HG03354 (cell line): ENCODE measurements around the gene MACROD1.
A peak's percentile ranks its signal among the peaks of the same experiment; 100 is the strongest.
"Not testable (repeated sequence)": the region's sequence is repeated elsewhere in the genome, so short reads cannot be mapped to it uniquely, and the experiment has no call there.

Source experiments
- ATAC-seq: cut with Tn5 transposase; IDR thresholded peaks from one replicate; pipeline ENCODE4 v1.9.1; 2021; ENCODE audit warnings: mild to moderate bottlenecking; ENCODE audit not compliant: unreplicated experiment, poor library complexity, severe bottlenecking

MACROD1 gene

DNA sequence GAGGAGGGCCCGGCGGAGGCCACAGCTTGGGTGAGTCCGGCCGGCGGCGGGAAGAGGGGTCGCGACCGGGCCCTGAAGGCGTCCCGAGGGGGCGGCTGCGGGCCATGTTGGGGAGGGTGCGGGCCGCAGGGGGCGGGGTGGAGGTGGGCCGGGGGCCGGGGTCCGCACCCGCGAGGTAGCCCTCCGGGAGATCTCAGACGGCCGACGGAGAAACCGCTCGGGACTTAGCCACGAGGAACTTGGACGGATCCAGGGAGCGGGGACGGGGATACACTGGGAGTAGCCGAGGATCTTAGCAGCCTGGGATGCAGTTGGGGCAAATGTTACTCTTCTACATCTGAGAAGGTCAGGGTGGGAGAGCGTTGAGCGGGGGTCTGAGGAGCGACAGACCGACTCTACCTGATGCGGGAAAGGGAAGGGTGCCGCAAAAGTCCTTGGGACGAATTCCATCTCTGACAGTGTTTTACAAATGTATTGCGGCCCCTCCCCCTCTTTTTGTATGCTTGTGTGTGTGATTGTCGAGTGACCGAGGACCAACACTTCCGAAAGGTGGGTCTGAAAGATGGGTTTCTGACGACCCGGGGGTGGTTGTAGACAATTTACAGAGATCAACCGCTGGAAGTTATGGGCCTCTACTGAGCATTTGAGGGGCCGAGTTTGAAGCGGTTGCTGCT, 20.7 kb upstream of the MACROD1 start:
- no peak for ATAC-seq

DNA sequence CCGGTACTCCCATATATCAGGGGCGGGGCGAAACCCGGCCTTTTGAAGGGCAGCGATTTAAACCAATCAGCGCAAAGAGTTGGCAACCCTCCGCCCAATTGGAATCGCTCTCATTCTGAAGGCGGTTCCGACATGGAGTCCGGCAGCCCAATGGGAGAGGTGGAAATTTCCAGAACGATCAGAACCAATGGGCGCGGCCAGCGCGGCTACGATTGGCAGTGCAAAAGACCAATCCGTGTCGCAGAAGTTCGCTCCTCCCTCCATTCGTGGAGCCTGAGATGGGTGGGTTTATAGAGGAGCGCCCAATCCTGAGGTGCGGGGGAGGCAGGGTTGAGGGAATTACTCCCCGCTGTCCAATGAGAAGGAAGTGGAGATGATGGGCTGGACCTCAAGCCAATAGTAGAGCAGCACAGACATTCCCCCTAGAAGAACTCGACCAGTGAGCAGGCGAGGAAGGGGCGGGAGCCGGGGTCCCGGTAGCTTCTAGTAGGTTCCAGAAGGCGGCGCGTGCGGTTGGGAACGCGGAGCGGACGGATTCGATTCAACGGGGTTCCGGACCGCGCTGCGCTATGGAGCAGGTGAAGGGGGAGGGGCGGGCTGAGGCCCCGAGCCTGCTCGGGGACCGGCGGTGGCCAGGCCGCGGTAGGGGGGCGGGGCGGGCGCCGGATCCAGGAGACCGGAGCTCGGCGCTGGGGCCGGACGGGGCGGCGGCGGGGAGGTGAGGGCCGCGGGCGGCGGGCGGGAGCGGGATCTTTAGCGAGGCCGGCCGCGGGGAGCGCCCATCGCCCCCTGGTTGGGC, 20.0 kb upstream of the MACROD1 start, which contains the start of gene STIP1:
Gene STIP1, plus strand, starts transcription at position 479 of the 799 bp plus-strand sequence. Its CDS starts 91 bp downstream, at position 570.
- peak; percentile 85 for ATAC-seq

DNA sequence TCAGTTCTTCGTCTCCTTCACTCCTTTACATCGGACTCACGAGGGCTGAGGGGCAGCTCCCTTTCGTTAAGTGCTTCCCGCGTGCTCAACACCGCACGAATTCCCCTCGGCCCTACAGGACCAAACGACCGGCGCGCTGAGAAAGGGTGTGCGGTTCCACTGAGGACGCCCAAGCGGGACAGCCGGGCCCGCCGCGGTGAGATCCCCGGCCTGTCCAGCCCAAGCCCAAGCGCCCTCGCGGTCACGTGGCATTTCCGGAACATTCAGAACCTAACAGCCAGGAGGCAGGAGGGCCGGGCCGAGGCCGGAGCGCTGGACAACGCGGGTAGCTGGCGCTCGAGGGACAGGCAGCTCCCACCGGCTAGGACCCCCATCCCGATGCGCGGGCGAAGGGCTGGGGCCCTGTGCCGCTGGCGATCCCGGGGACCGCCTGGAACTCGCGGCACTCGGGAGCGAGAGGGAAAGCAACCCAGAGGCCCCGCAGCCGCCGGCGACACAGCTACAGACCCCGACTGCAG, 19.3 kb upstream of the MACROD1 start:
- ATAC-seq, result peak; percentile 19

DNA sequence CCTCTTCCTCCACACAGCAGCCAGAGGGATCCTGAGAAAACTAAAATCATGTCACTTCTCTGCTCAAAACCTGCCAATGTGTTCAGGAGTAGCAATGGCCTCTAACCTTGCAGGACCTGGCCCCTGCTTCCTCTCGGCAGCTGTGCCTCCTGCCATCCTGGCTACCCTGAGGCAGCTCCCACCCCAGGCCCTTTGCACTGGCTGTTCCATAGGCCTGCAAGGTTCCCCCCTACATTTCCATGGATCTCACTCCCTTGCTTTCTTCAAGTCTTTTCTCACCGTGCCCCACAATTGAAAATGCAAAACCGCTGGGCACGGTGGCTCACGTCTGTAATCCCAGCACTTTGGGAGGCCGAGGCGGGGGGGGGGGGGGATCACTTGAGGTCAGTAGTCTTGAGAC, 18.0 kb upstream of the MACROD1 start:
- ATAC-seq, result no peak

DNA sequence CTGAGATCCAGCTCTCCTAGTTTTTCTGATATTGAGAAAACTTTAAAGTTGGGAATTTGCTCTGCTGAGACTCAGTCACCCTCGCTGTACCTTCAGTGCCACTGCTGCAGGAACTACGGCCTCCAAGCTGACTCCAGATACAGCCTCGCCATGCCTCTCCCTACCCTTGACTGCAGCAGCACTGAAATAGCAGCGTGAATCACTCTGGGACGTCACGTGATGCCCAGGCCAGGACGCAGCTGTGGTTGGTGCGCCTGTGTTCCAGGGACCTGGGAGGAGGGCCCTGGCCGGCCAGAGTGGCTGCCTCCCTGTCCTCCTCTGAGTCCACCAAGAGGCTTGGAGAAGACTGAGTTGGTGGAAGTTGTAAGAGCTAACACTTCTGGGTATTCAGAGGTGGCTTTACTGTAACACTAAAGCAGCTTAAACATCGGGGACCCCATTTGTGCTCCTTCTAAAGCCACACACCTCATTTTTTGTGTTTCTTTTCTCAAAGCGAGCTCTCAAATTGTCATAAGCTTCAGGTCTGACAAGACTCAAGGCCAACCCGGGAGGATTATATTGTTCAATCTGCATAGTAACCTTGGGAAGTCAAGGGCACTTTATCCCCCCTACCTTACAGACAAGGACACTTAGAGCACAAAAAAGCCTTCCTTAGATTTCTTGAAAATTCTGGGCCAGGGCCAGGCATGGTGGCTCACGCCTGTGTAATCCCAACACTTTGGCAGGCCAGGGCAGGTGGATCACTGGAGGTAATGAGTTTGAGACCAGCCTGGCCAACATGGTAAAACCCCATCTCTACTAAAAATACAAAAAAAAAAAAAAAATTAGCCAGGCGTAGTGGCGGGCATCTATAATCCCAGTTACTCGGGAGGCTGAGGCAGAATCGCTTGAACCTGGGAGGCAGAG, 15.8 kb upstream of the MACROD1 start:
- ATAC-seq, result no peak

DNA sequence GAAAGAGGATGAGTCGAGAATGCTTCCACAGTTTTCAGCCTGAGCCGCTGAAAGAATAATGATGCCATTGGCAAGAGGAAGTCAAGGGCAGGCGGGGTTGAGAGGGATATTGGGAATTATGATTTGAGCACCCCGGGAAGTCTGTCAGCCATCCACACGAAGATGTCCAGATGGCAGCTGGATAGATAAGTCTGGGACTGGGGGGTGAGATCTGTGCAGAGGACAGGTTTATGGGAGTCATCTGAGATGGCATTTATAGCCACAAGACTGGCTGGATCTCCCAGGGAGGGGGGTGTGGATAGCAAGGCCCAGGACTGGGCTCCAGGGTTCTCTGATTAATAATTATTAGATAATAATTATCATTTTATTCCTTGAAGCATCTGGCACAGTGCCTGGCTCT, 15.0 kb upstream of the MACROD1 start:
- no peak for ATAC-seq

DNA sequence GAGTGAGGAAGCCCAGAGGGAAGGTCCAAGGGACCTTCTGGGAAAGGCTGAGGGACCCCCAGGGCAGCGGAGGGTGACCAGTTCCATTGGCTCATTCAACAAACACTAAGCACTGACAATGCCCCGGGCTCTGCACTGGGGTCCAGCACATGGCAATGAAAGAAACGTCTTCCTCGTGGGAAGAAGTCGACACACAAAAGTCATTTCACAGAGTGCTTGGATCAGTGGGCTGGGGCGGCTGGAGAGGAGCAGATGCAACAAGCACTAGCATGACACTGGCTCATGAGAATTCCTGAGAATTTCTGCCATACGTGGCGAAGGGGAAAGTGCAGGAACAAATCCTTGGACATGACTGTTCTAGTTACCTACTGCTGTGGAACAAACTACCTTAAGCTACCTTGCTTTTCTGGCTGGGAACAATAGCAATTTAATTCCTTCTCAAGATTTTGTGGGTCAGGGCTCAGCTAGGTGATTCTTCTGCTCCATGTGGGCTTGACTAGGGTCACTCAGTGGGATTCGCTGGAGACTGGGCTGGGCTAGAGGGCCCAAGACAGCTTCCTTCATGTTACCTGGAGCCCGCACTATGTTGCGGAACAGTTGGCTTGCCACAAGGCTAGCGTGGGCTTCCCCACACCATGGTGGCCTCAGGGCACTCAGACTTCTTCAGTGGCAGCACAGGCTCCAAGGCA, 13.2 kb upstream of the MACROD1 start:
- ATAC-seq, result no peak

DNA sequence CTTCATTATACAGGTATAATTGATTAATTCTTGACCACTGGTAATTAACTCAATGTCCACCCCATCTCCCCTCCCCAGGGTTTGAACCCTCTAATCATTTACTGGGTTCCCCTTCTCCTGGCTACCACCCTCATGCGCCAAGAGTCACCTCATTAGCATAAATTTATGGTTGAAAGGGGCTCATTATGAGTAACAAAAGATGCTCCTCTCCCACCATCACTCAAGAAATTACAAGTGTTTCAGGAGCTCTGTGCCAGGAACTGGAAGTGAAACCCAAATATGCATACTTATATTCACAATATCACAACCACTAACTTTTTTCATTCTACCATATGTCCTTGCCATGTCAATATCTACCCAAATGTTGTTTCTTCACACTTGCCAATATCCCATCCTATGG, 12.3 kb upstream of the MACROD1 start:
- ATAC-seq, result no peak

DNA sequence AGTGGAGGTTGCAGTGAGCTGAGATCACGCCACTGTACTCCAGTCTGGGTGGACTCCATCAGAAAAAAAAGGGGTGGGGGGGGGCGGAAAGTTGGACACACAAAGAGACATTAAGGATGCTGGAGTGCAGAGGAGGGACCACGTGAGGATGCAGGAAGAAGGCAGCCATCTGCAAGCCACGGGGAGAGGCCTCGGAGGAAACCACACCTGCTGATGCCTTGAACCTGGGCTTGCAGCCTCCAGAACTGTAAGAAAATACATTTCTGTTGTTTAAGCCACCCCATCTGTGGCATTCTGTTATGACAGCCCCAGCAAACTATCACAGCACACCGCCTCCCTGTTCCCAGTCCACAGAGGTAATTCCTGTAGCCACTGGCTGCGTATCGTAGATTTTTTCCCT, 10.8 kb upstream of the MACROD1 start:
- ATAC-seq, result no peak

DNA sequence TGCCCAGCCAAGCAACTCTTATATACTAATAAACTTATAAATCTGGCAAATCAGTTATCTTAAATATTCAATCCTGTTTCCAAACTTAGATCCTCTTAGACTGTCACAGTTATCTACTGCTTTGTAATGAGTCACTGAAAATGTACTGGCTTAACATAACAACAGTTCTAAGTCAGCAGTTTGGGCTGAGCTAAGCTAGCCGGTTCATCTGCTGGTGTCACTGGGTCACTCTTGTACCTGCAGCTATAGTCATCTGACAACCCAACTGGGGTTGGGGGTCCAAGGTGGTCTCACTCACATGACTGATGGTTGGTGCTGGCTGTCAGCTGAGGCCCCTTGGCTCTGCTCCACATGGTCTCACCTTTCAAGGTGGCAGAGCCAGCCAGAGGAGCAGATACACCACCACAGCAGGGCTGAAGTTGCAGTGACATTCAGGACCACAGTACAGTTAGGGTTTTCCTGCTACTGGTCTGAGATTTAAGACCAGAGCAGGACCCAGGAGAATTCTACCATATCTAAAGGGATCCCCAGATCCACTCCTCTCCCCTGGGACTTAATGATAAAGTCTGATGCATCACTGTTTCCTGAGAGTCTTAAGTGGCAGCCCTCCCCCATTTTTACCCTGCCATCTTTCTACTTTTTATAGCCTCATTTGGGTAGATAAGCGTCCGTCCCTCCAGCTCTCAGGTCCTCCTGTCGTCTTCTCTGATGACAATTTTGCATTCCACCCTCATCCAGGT, 7.9 kb upstream of the MACROD1 start:
- no peak for ATAC-seq

DNA sequence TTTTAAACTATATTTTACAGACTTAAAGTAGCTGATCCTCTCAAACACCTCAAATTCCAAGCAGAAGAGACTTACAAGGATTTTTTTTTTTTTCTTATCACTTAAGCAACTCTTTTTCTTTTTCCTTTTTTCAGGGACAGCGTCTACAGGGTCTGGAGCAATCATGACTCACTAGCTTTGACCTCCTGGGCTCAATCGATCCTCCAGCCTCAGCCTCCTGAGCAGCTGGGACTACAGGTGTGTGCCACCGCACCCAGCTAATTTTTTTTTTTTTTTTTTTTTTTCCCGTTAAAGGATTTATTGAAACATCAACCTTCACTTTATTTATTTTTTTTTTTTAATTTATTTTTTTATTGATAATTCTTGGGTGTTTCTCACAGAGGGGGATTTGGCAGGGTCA, 4.5 kb upstream of the MACROD1 start:
- no peak for ATAC-seq

DNA sequence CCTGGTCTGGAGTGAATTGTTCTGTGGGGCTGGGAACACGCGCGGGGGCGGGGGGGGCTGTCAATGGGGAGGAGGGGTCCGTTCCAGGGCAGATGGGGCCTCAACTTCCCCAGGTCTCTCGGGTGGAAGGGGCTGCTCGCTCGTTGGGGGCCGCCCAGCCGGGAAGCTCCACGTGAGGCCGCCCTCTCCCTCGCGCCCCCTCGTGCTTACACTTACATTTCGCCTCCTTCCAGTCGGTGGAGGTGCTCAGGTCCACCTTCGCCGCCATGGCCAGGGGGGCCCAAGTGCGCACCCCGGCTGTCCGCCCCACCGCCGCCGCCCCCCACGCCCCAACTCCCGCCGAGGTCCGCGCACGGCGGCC, 452 bp downstream of the MACROD1 start:
- ATAC-seq, result no peak

DNA sequence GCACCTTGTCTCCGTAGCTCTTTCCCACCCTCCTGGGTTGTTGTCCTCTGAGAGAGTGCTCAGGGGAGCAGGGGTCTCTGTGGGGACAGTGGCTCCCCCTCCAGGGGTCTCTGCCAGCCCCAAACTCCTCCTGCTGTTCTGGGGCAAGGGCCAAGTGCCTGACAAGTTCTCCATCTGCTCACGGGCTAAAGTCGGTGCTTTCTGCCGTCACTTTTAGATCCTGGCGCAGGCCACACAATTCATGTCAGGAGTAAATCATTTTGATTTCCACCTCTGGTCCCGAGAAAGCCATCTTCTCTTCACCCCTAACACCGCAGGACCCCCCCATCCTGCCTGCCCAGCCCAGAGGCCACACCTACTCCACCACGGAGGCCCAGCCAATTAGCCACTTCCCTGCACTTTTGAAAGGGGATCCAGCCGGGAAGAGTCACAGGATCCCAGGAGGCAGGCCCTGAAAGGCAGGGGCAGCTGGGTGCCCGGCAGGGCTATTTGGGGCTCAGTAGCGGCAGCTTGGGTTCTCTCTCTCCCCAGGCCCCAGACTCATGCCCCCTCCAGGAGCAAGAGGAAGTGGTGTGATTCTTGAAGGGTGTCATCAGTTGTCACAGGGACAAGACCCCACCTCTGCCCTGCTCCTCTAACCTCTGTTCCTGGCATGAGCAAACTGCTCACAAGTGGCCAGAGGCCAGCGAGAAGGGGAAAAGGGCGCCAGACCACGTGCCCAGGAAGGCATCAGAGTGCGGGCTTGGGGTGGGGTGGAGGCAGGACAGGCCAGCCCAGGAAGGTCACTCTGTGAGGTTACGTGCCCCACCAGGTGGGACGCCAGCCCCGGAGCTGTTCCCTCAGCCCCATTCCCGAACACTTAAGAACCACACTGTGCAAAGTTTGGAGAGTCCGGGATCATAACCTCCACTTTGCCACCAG, 1.3 kb downstream of the MACROD1 start:
- ATAC-seq, result no peak

DNA sequence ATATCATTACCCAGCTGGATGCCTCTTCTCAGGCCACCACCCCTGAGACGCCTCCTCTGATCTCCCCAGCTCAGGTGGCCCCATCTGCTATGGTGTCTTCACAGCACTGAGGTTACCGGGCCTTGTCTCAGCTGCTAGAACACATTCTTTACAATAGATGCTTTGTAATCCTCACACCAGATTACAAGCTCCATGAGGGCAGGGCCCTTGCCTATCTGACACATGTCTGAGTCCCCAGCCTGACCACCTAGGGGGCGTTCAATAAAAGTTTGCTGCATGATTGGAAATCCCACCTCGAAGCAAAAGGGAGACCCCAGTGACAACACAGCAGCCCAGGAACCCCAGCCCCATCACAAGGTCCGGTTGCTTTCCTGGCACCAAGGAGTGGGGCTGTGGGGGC, 2.0 kb downstream of the MACROD1 start:
- no peak for ATAC-seq

DNA sequence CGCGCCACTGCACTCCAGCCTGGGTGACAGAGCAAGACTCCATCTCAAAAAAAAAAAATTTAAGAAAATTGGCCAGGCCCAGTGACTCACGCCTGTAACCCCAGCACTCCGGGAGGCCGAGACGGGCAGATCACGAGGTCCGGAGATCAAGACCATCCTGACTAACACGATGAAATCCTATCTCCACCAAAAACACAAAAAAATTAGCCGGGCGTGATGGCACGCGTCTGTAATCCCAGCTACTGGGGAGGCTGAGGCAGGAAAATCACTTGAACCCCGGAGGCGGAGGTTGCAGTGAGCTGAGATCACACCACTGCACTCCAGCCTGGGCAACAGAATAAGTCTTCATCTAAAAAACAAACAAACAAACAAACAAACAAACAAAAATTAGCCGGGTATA, 3.1 kb downstream of the MACROD1 start:
- ATAC-seq, result not testable (repeated sequence)

DNA sequence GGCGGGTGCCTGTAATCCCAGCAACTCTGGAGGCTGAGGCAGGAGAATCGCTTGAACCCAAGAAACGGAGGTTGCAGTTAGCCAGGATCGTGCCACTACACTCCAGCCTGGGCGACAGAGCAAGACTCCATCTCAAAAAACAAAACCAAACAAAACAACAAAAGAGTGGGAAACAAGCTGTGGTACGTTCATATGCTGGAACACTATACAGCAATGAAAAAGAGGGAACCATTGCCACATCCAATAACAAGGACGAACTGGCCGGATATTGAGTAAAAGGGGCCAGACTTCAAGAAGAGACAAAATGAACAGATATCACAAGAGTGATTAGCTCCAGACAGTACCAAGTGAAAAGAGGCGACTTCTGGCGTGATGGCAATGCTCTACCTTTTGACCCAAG, 4.9 kb downstream of the MACROD1 start:
- no peak for ATAC-seq

DNA sequence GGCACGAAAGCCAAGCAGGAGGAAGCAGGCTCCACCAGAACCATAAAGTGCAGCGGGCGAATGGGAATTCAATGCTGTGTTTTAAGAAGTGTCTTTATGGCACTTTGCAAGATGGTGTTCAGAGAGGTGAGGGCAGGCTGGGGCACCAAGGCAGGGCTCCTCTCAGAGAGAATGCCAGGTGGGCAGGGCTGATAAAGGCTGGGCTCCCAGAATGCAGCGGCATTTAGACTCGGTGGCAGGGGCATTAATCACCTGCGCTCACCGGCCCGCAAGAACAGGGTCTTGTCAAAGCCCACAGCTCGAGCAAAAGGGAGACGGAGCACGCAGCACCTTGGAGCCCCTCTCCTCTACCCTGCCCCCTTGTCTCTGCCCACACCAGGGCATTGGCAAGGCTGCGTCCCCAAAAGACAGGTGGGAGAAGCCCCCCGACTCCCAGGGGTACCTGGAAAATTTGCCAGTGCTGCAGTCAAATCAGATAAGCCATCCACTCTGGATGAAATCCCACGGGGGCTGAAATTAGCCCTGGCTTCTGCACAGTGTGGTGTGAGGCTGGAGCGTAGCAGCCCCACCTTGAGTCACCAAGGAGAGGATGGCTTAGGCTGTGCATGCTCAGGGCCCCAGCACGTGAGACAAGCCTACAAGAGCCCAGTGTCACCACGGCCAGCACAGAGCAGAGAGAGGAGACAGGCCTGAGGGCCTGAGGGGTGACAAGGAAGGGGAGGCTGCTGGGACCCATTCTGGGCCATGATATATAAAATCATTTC, 8.1 kb downstream of the MACROD1 start:
- no peak for ATAC-seq
